ENCODE measurements around the gene TMEM91.

Gene TMEM91

DNA sequence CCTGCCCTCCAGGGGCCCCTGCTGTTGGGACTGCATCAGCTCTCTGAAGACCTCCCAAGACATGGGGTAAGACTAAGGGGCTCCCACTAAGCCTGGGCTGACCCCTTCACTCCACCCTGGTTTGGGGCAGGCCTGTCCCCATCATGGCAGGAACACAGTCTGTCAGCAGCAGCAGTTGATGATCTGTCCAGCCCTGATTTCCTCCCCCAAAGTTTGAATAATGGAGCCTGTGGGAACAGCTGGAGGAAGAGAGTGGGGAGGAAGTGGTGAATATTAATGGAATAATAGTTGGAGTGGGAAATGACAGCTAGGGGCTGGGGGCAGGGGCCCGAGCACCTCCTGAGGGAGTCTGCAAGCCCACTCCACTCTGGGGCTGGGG is 52.1 kb downstream of the TMEM91 start:
- TF ChIP-seq, protein P1, sequence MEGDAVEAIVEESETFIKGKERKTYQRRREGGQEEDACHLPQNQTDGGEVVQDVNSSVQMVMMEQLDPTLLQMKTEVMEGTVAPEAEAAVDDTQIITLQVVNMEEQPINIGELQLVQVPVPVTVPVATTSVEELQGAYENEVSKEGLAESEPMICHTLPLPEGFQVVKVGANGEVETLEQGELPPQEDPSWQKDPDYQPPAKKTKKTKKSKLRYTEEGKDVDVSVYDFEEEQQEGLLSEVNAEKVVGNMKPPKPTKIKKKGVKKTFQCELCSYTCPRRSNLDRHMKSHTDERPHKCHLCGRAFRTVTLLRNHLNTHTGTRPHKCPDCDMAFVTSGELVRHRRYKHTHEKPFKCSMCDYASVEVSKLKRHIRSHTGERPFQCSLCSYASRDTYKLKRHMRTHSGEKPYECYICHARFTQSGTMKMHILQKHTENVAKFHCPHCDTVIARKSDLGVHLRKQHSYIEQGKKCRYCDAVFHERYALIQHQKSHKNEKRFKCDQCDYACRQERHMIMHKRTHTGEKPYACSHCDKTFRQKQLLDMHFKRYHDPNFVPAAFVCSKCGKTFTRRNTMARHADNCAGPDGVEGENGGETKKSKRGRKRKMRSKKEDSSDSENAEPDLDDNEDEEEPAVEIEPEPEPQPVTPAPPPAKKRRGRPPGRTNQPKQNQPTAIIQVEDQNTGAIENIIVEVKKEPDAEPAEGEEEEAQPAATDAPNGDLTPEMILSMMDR (IDR thresholded peaks at IDR 0.05; ENCODE audit: control insufficient read depth, extremely low read depth, insufficient read depth) = no peak
- no peak overlapping the region for H3K4me3 ChIP-seq (ENCODE audit: low read depth, low read length)
- no peak for DNase-seq (ENCODE audit: low read depth)

DNA sequence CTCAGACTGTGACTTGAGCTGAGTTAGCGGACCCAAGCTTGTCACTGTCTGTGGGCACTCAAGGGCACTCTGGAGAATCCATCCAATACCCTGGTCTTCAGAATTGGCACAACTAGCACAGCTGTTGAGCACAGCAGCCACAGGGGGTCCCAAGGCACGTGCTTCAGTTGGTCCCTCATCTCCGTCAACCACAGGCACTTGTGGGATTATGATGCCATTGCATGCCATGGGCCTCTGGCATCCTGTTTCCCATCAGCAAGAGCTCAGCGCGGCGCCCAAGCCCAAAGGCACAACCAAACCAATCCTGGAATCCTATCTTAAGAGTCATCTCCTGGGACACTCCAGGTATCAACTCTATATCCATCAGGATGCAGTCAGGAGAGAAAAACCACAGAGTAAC is 54.6 kb downstream of the TMEM91 start:
- H3K4me3 ChIP-seq (ENCODE audit: low read depth, low read length) = no peak overlapping the region
- DNase-seq (ENCODE audit: low read depth) = no peak
- TF ChIP-seq, protein P1 (IDR thresholded peaks at IDR 0.05; ENCODE audit: control insufficient read depth, extremely low read depth, insufficient read depth) = no peak

GRCh38 chr19:41431426-41432386 is 55.4 kb downstream of the TMEM91 start:
- DNase-seq (ENCODE audit: low read depth) = no peak

GRCh38 chr19:41433171-41433570 is 56.8 kb downstream of the TMEM91 start:
- H3K4me3 ChIP-seq (ENCODE audit: low read depth, low read length) = no peak overlapping the region
- TF ChIP-seq, protein P1 (IDR thresholded peaks at IDR 0.05; ENCODE audit: control insufficient read depth, extremely low read depth, insufficient read depth) = no peak
- no peak for DNase-seq (ENCODE audit: low read depth)

More at GRCh38 chr19:41431426-41432386, 55.4 kb downstream of the TMEM91 start:
- TF ChIP-seq, protein P1 (IDR thresholded peaks at IDR 0.05; ENCODE audit: control insufficient read depth, extremely low read depth, insufficient read depth) = no peak
- no peak overlapping the region for H3K4me3 ChIP-seq (ENCODE audit: low read depth, low read length)

All from LNCaP clone FGC (cell line).